Hepatocyte (in vitro differentiated cells): ENCODE data around the gene GKN2. TPM values are rescaled to one million over a fixed set of nuclear protein-coding genes. Genes with fewer than 3 reads are reported as not detected.

ENCODE experiments used
- DNase-seq: peaks from one replicate; pipeline ENCODE4 v3.0.0-alpha.2; 2016; ENCODE audit warnings: low spot score
- H2AFZ ChIP-seq: fragments of 200-600 bp; sonication (generic); 2 replicates; pipeline ENCODE4 v1.6.0; 2016; ENCODE audit warnings: antibody characterized with exemption, mild to moderate bottlenecking
- H3K27ac ChIP-seq: fragments of 200-600 bp; sonication (generic); 2 replicates; pipeline ENCODE4 v1.5.1; 2016; ENCODE audit warnings: mild to moderate bottlenecking
- H3K27me3 ChIP-seq: fragments of 200-600 bp; sonication (generic); 2 replicates; pipeline ENCODE4 v1.6.1; 2016
- H3K36me3 ChIP-seq: fragments of 200-600 bp; sonication (generic); replicated peaks from 2 replicates; pipeline ENCODE4 v1.5.1; 2016; ENCODE audit warnings: low read depth; ENCODE audit not compliant: insufficient read depth
- H3K4me1 ChIP-seq: fragments of 200-600 bp; sonication (generic); 2 replicates; pipeline ENCODE4 v1.5.1; 2016; ENCODE audit warnings: mild to moderate bottlenecking, moderate library complexity; ENCODE audit not compliant: insufficient read depth
- H3K4me2 ChIP-seq: fragments of 200-600 bp; sonication (generic); 2 replicates; pipeline ENCODE4 v1.6.0; 2016
- H3K4me3 ChIP-seq: fragments of 200-600 bp; sonication (generic); 2 replicates; pipeline ENCODE4 v1.5.1; 2016; ENCODE audit warnings: mild to moderate bottlenecking
- H3K79me2 ChIP-seq: fragments of 200-600 bp; sonication (generic); 2 replicates; pipeline ENCODE4 v1.6.0; 2017; ENCODE audit warnings: mild to moderate bottlenecking
- H3K9me2 ChIP-seq: fragments of 200-600 bp; sonication (generic); replicated peaks from 2 replicates; pipeline ENCODE4 v1.6.0; 2017; ENCODE audit warnings: mild to moderate bottlenecking; ENCODE audit not compliant: insufficient read depth
- H3K9me3 ChIP-seq: fragments of 200-600 bp; sonication (generic); 2 replicates; pipeline ENCODE4 v1.5.1; 2016; ENCODE audit warnings: low read depth, mild to moderate bottlenecking
- H4K20me1 ChIP-seq: fragments of 200-600 bp; sonication (generic); 2 replicates; pipeline ENCODE4 v1.6.0; 2016; ENCODE audit warnings: mild to moderate bottlenecking; ENCODE audit not compliant: insufficient read depth, poor library complexity, severe bottlenecking
- EZH2 ChIP-seq: fragments of 200-600 bp; sonication (generic); IDR thresholded peaks from 2 replicates; pipeline ENCODE4 v1.6.1; 2016; ENCODE audit warnings: antibody characterized with exemption, mild to moderate bottlenecking, borderline replicate concordance
- EZH2phosphoT487 ChIP-seq: fragments of 200-600 bp; sonication (generic); IDR thresholded peaks from one replicate; pipeline ENCODE4 v1.6.1; 2018; ENCODE audit warnings: antibody characterized with exemption, mild to moderate bottlenecking, low read depth, moderate library complexity; ENCODE audit not compliant: unreplicated experiment, severe bottlenecking
- WGBS: methylation state at CpG from one replicate; pipeline ENCODE4 v1.1.6; 2016; ENCODE audit warnings: low lambda C conversion rate; ENCODE audit errors: missing lambda C conversion rate; 5-methylcytosine and 5-hydroxymethylcytosine counted together
- polyA plus RNA-seq: library from polyadenylated mRNA; unstranded; fragments of >200 nt; fragmentation: Nextera tagmentation; extraction: Ambion mirVana; gene quantifications from 2 replicates; pipeline ENCODE4 v1.2.1, GENCODE V29; 2016
- total RNA-seq: library from RNA; depleted of rRNA; stranded (reverse); fragments of >200 nt; gene quantifications from 2 replicates; pipeline ENCODE4 v1.2.3, GENCODE V29; 2014
- TF ChIP-seq, protein P1 (sequence below): fragments of 200-600 bp; sonication (generic); IDR thresholded peaks from 2 replicates; pipeline ENCODE4 v1.5.1; 2016; ENCODE audit warnings: antibody characterized with exemption, mild to moderate bottlenecking; ENCODE audit not compliant: poor library complexity

Gene GKN2
- total and polyA plus RNA-seq, 2 experiments from 2014 or later, result not detected

DNA sequence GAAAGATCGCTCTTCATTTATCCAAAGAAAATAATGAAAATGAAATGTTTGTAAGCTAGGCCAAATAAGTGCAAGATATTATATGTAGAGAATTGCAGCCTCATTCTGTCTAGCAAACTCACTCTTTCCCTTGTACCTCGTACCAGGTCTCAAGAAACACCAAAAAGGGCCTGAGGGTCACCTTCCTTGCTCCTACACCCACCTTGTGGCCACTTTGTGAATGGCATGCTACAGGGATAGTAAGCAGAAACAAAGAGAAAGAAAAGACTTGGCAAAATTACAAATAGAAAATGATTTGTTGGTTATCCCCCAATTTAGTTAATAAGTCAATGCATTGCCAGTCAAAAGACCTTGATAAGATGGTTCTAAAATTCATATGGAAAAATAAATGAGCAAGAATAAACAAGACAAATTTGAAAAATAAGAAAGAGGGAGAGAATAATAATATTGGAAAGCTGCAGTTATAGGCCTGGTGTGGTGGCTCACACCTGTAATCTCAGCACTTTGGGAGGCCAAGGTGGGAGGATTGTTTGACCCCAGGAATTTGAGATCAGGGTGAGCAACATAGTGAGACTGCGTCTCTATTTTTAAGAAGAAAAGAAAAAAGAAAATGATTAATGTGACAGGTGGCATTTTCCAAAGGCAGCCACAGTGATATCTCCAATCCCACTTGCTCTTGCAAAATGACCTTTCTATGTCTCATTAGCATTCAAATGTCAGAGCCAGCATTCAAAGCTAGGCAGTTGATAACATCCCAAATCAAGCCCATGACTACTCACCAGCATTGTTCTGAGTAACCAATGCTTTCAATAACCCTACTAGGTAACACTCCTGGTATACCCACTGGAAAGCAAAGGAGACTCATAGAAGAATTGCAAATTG is 42.7 kb downstream of the GKN2 start:
- no peaks in the 10 kb centered on the region for H3K9me2 ChIP-seq
- no peaks in the 10 kb centered on the region for H3K36me3 ChIP-seq
- H3K27me3 ChIP-seq, result no peaks in the 10 kb centered on the region
- no peak overlapping the region for H3K4me3 ChIP-seq
- H2AFZ ChIP-seq, result no peak overlapping the region
- WGBS, result 73% methylated on average over 3 of the region's 3 CpGs
- no peaks in the 10 kb centered on the region for H3K4me1 ChIP-seq
- no peak overlapping the region for H3K4me2 ChIP-seq
- DNase-seq, result peak; percentile 83
- H3K9me3 ChIP-seq, result no peaks in the 10 kb centered on the region
- H4K20me1 ChIP-seq, result no peaks in the 10 kb centered on the region
- no peaks in the 10 kb centered on the region for H3K79me2 ChIP-seq
- TF ChIP-seq EZH2, result no peak
- TF ChIP-seq, protein P1, sequence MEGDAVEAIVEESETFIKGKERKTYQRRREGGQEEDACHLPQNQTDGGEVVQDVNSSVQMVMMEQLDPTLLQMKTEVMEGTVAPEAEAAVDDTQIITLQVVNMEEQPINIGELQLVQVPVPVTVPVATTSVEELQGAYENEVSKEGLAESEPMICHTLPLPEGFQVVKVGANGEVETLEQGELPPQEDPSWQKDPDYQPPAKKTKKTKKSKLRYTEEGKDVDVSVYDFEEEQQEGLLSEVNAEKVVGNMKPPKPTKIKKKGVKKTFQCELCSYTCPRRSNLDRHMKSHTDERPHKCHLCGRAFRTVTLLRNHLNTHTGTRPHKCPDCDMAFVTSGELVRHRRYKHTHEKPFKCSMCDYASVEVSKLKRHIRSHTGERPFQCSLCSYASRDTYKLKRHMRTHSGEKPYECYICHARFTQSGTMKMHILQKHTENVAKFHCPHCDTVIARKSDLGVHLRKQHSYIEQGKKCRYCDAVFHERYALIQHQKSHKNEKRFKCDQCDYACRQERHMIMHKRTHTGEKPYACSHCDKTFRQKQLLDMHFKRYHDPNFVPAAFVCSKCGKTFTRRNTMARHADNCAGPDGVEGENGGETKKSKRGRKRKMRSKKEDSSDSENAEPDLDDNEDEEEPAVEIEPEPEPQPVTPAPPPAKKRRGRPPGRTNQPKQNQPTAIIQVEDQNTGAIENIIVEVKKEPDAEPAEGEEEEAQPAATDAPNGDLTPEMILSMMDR, result peak; percentile 96
- no peak overlapping the region for H3K27ac ChIP-seq

GRCh38 chr2:68908392-68908970 is 44.2 kb downstream of the GKN2 start:
- 71% methylated on average over 5 of the region's 5 CpGs for WGBS
- peak; percentile 37 for DNase-seq

DNA sequence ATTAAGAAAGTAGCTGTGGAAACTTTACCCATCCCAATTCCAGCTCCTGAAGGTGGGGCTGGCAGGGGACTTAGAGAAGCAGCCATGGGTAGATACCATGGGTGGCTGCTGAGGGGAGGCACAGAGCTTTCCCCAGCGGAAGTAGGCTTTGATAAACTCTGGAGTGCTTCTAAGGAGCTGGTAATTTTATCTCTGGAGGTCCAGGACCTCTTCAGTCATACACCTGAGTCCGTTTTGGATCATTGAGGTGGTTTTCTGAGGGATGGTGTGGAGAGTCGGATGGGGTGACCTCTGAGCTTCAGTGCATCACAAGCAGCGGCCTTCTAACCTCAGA is 44.8 kb downstream of the GKN2 start:
- no peaks in the 10 kb centered on the region for H3K36me3 ChIP-seq
- no peaks in the 10 kb centered on the region for H4K20me1 ChIP-seq
- no peak for DNase-seq
- H3K4me1 ChIP-seq, result no peaks in the 10 kb centered on the region
- H3K27ac ChIP-seq, result no peak overlapping the region
- H3K9me3 ChIP-seq, result no peaks in the 10 kb centered on the region
- H3K79me2 ChIP-seq, result no peaks in the 10 kb centered on the region
- H3K9me2 ChIP-seq, result no peaks in the 10 kb centered on the region
- TF ChIP-seq EZH2phosphoT487 (no peak), EZH2 (no peak)
- TF ChIP-seq, protein P1, result no peak
- no peaks in the 10 kb centered on the region for H3K27me3 ChIP-seq
- H3K4me2 ChIP-seq, result no peak overlapping the region
- WGBS, result 93% methylated on average over 4 of the region's 4 CpGs
- H3K4me3 ChIP-seq, result no peak overlapping the region
- no peak overlapping the region for H2AFZ ChIP-seq

More at GRCh38 chr2:68908392-68908970, 44.2 kb downstream of the GKN2 start:
- no peak overlapping the region for H3K27ac ChIP-seq
- H4K20me1 ChIP-seq, result no peaks in the 10 kb centered on the region
- H3K79me2 ChIP-seq, result no peaks in the 10 kb centered on the region
- no peak for TF ChIP-seq EZH2phosphoT487
- TF ChIP-seq, protein P1, result no peak
- TF ChIP-seq EZH2, result no peak
- H3K4me1 ChIP-seq, result no peaks in the 10 kb centered on the region
- no peak overlapping the region for H3K4me3 ChIP-seq
- H3K4me2 ChIP-seq, result no peak overlapping the region
- no peaks in the 10 kb centered on the region for H3K9me2 ChIP-seq
- no peaks in the 10 kb centered on the region for H3K36me3 ChIP-seq
- no peaks in the 10 kb centered on the region for H3K9me3 ChIP-seq
- no peaks in the 10 kb centered on the region for H3K27me3 ChIP-seq
- H2AFZ ChIP-seq, result no peak overlapping the region
